ENCODE results near the gene ARL15. TPM values are rescaled to one million over a fixed set of nuclear protein-coding genes. Genes with fewer than 3 reads are reported as not detected.

The ARL15 gene
- total and polyA plus RNA-seq, 4 donors = 5.0 to 24.8 (median 13.3) TPM

GRCh38 chr5:54133917-54134316, 176.5 kb downstream of the ARL15 start:
- Histone ChIP-seq H3K4me1 (ENCODE audit: control insufficient read depth in 4 of 4, insufficient read depth in 4 of 4, low read length in 3 of 4) (no peaks in the 10 kb centered on the region), H3K36me3 (ENCODE audit: control insufficient read depth in 4 of 4, insufficient read depth in 3 of 4, low read depth in 1 of 4, low read length in 3 of 4) (no peaks in the 10 kb centered on the region), H3K27me3 (ENCODE audit: control insufficient read depth in 4 of 4, insufficient read depth in 4 of 4, low read length in 3 of 4) (no peaks in the 10 kb centered on the region), H3K9me3 (ENCODE audit: control insufficient read depth in 4 of 4, low read length in 3 of 4) (no peaks in the 10 kb centered on the region), H3K4me3 (ENCODE audit: low read depth in 1 of 3, low read length in 3 of 3) (no peak overlapping the region), H3K9ac (ENCODE audit: low read depth in 1 of 2, low read length in 2 of 2) (no peak overlapping the region), H3K27ac (ENCODE audit: low read depth in 1 of 2, low read length in 2 of 2) (no peak overlapping the region)
- no peak for DNase-seq (ENCODE audit: low spot score)
- TF ChIP-seq CTCF (IDR thresholded peaks at IDR 0.05; ENCODE audit: low read depth, low read length, missing input control) (no peak), ATF3 (IDR thresholded peaks at IDR 0.05) (no peak), NR2F2 (IDR thresholded peaks at IDR 0.05) (no peak), HNF4G (IDR thresholded peaks at IDR 0.05) (no peak)

DNA sequence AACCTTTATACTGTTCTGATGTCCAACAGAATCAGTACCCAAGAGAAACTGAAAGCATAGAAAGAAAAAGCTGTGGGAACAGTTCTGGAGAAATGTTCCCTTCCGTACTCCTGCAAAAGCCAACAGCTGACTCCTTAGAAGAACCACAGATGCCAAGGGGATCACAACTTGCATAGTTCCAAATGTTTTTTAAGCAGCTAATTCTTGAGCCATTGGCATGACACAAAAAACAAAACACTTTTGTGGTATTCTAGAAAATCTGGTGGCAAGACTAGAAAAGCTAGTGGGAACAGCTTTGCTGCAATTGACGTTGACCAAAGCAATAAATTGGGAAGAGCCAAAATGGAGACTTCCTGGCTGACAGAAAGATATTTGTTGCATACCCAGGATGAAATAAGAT, 189.9 kb downstream of the ARL15 start:
- no peak overlapping the region for H3K4me3 ChIP-seq (ENCODE audit: low read depth in 1 of 3, low read length in 3 of 3)
- WGBS = 96% methylated on average over 2 of the region's 2 CpGs
- H3K36me3 ChIP-seq (ENCODE audit: control insufficient read depth in 4 of 4, insufficient read depth in 3 of 4, low read depth in 1 of 4, low read length in 3 of 4) = no peaks in the 10 kb centered on the region
- no peak for TF ChIP-seq RXRA (IDR thresholded peaks at IDR 0.05)
- no peak for TF ChIP-seq FOXA1 (IDR thresholded peaks at IDR 0.05)
- no peak for TF ChIP-seq CTCF (IDR thresholded peaks at IDR 0.05; ENCODE audit: low read depth, low read length, missing input control)
- TF ChIP-seq, protein P1, sequence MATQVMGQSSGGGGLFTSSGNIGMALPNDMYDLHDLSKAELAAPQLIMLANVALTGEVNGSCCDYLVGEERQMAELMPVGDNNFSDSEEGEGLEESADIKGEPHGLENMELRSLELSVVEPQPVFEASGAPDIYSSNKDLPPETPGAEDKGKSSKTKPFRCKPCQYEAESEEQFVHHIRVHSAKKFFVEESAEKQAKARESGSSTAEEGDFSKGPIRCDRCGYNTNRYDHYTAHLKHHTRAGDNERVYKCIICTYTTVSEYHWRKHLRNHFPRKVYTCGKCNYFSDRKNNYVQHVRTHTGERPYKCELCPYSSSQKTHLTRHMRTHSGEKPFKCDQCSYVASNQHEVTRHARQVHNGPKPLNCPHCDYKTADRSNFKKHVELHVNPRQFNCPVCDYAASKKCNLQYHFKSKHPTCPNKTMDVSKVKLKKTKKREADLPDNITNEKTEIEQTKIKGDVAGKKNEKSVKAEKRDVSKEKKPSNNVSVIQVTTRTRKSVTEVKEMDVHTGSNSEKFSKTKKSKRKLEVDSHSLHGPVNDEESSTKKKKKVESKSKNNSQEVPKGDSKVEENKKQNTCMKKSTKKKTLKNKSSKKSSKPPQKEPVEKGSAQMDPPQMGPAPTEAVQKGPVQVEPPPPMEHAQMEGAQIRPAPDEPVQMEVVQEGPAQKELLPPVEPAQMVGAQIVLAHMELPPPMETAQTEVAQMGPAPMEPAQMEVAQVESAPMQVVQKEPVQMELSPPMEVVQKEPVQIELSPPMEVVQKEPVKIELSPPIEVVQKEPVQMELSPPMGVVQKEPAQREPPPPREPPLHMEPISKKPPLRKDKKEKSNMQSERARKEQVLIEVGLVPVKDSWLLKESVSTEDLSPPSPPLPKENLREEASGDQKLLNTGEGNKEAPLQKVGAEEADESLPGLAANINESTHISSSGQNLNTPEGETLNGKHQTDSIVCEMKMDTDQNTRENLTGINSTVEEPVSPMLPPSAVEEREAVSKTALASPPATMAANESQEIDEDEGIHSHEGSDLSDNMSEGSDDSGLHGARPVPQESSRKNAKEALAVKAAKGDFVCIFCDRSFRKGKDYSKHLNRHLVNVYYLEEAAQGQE (IDR thresholded peaks at IDR 0.05) = no peak
- TF ChIP-seq GABPA (IDR thresholded peaks at IDR 0.05 in 1 of 2, conservative IDR thresholded peaks at IDR 0.05 in 1 of 2) = no peak
- no peak for TF ChIP-seq NR2F2 (IDR thresholded peaks at IDR 0.05)
- TF ChIP-seq YY1 (IDR thresholded peaks at IDR 0.05) = no peak
- no peak for TF ChIP-seq SP1 (IDR thresholded peaks at IDR 0.05)
- TF ChIP-seq EGR1 (IDR thresholded peaks at IDR 0.05; ENCODE audit: low read depth in 2 of 2) = no peak
- no peak for DNase-seq (ENCODE audit: low spot score)
- H3K9me3 ChIP-seq (ENCODE audit: control insufficient read depth in 4 of 4, low read length in 3 of 4) = no peaks in the 10 kb centered on the region
- no peaks in the 10 kb centered on the region for H3K4me1 ChIP-seq (ENCODE audit: control insufficient read depth in 4 of 4, insufficient read depth in 4 of 4, low read length in 3 of 4)
- H3K27ac ChIP-seq (ENCODE audit: low read depth in 1 of 2, low read length in 2 of 2) = no peak overlapping the region
- no peak overlapping the region for H3K9ac ChIP-seq (ENCODE audit: low read depth in 1 of 2, low read length in 2 of 2)
- H3K27me3 ChIP-seq (ENCODE audit: control insufficient read depth in 4 of 4, insufficient read depth in 4 of 4, low read length in 3 of 4) = no peaks in the 10 kb centered on the region

Measured in liver (tissue), 9 donors.